GM21528 (cell line): Measurements from ENCODE around the gene GPHA2.

Experiments used
- ATAC-seq: cut with Tn5 transposase; IDR thresholded peaks from one replicate; pipeline ENCODE4 v1.9.1; 2021; ENCODE audit warnings: mild to moderate bottlenecking, moderate library complexity; ENCODE audit not compliant: unreplicated experiment, low FRiP score

The GPHA2 gene

GRCh38 chr11:64931290-64931689, 4.4 kb downstream of the GPHA2 start:
- no peak for ATAC-seq

- ATAC-seq, result no peak
Measured at GRCh38 chr11:64930340-64930739, 5.4 kb downstream of the GPHA2 start.

GRCh38 chr11:64929625-64930024, 6.1 kb downstream of the GPHA2 start:
- ATAC-seq, result no peak

- no peak for ATAC-seq
Measured at GRCh38 chr11:64928957-64929356, 6.7 kb downstream of the GPHA2 start.

GRCh38 chr11:64926689-64927088, 9.0 kb downstream of the GPHA2 start:
- no peak for ATAC-seq

- no peak for ATAC-seq
Measured at GRCh38 chr11:64925536-64926436, 9.9 kb downstream of the GPHA2 start.

GRCh38 chr11:64924910-64925284, 10.8 kb downstream of the GPHA2 start:
- no peak for ATAC-seq

GRCh38 chr11:64923944-64924909, 11.5 kb downstream of the GPHA2 start, which contains the start of gene PPP2R5B:
PPP2R5B (plus strand) TSS chr11:64924689; CDS start chr11:64925735, 1,046 bp downstream.
- ATAC-seq, result peak; percentile 81

- no peak for ATAC-seq
Measured at GRCh38 chr11:64923151-64923661, 12.5 kb downstream of the GPHA2 start.

GRCh38 chr11:64921384-64921783, 14.3 kb downstream of the GPHA2 start:
- ATAC-seq, result no peak

GRCh38 chr11:64920124-64920523, 15.6 kb downstream of the GPHA2 start:
- no peak for ATAC-seq

GRCh38 chr11:64919627-64920026, 16.1 kb downstream of the GPHA2 start:
- ATAC-seq, result no peak

- ATAC-seq, result no peak
Measured at GRCh38 chr11:64918017-64918416, 17.7 kb downstream of the GPHA2 start.

GRCh38 chr11:64917663-64917995, 18.1 kb downstream of the GPHA2 start:
- no peak for ATAC-seq

GRCh38 chr11:64916775-64917662, 18.7 kb downstream of the GPHA2 start, which contains the start of gene ATG2A:
ATG2A (minus strand) TSS chr11:64917209; CDS start chr11:64917135, 74 bp downstream.
- peak; percentile 87 for ATAC-seq

- no peak for ATAC-seq
Measured at GRCh38 chr11:64916040-64916774, 19.5 kb downstream of the GPHA2 start.

- no peak for ATAC-seq
Measured at GRCh38 chr11:64915376-64915887, 20.3 kb downstream of the GPHA2 start.

- ATAC-seq, result no peak
Measured at GRCh38 chr11:64914123-64914522, 21.6 kb downstream of the GPHA2 start.

- ATAC-seq, result no peak
Measured at GRCh38 chr11:64913171-64913727, 22.4 kb downstream of the GPHA2 start.
